Hypothalamus (tissue), 51 donors: ENCODE results near the gene PRR20E.
"Not testable (repeated sequence)": the region's sequence is repeated elsewhere in the genome, so short reads cannot be mapped to it uniquely, and the experiment has no call there.

ENCODE experiments used
- DNase-seq, 51 donors: peaks; one replicate each; lab custom pipeline; 2025; lab: John Stamatoyannopoulos, UW

The PRR20E gene

GRCh38 chr13:57166897-57167296, at the start of gene PRR20E:
Gene PRR20E (plus strand): TSS chr13:57167197. CDS start chr13:57167584, 387 bp downstream.
- not testable (repeated sequence) for DNase-seq

GRCh38 chr13:57123681-57124080, 43.3 kb upstream of the PRR20E start:
- peak in 3 of 51 donors; percentile 0 to 9 (median 1) for DNase-seq

GRCh38 chr13:57128909-57129308, 38.1 kb upstream of the PRR20E start:
- DNase-seq: no peak

- no peak for DNase-seq
These were observed 30.9 kb upstream of the PRR20E start for GRCh38 chr13:57136093-57136492.

GRCh38 chr13:57137585-57137984, 29.4 kb upstream of the PRR20E start:
- DNase-seq: no peak

- DNase-seq: no peak
These were observed 28.0 kb upstream of the PRR20E start for GRCh38 chr13:57138988-57139387.

- not testable (repeated sequence) for DNase-seq
These were observed 27.2 kb upstream of the PRR20E start for GRCh38 chr13:57139781-57140180.

- not testable (repeated sequence) for DNase-seq
These were observed 26.6 kb upstream of the PRR20E start, which contains the start of gene PRR20A for GRCh38 chr13:57140235-57140968. Gene PRR20A (plus strand): TSS chr13:57140918. CDS start chr13:57141305, 387 bp downstream.

GRCh38 chr13:57147188-57147587, 19.8 kb upstream of the PRR20E start, which contains the start of gene PRR20B:
Gene PRR20B (plus strand): TSS chr13:57147488. CDS start chr13:57147875, 387 bp downstream.
- not testable (repeated sequence) for DNase-seq

- DNase-seq: not testable (repeated sequence)
These were observed 18.9 kb upstream of the PRR20E start for GRCh38 chr13:57148106-57148505.

GRCh38 chr13:57153761-57154160, 13.2 kb upstream of the PRR20E start, which contains the start of gene PRR20C:
Gene PRR20C (plus strand): TSS chr13:57154061. CDS start chr13:57154448, 387 bp downstream.
- DNase-seq: not testable (repeated sequence)

- not testable (repeated sequence) for DNase-seq
These were observed 6.7 kb upstream of the PRR20E start, which contains the start of gene PRR20D for GRCh38 chr13:57160332-57160731. Gene PRR20D (plus strand): TSS chr13:57160632. CDS start chr13:57161019, 387 bp downstream.

- DNase-seq: no peak
These were observed 24.7 kb downstream of the PRR20E start for GRCh38 chr13:57191667-57192066.

- no peak for DNase-seq
These were observed 46.0 kb downstream of the PRR20E start for GRCh38 chr13:57212989-57213388.
